ENCODE measurements around the gene PCBP3.

The PCBP3 gene

DNA sequence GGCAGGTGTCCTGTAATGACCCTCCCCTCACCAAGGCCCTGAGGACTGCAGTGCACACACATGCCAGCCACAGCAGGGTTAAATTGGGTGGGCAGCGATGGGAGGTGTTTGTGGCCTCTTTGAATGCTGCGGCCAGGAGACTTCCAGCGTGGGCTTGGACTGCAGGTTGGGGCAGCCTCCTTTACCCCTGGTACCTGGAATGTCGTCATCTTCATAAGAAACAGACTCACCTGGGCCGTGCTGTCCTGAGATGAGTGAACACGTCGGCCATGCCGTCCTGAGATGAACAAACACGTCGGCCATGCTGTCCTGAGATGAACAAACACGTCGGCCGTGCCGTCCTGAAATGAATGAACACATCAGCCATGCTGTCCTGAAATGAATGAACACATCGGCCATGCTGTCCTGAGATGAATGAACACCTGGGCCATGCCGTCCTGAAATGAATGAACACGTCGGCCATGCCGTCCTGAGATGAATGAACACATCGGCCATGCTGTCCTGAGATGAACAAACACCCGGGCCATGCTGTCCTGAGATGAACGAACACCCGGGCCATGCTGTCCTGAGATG, 288.0 kb downstream of the PCBP3 start:
- Mint-ChIP-seq H3K36me3 (no peaks in the 10 kb centered on the region), H3K27me3 (peaks cover 8% of the 10 kb centered on the region), H3K4me1 (no peaks in the 10 kb centered on the region), H3K27ac (no peak overlapping the region), H3K9me3 (no peaks in the 10 kb centered on the region), H3K4me3 (no peak overlapping the region)
- DNase-seq (ENCODE audit: low spot score in 2 of 2) (no peak), ATAC-seq (ENCODE audit: low read depth) (no peak)

DNA sequence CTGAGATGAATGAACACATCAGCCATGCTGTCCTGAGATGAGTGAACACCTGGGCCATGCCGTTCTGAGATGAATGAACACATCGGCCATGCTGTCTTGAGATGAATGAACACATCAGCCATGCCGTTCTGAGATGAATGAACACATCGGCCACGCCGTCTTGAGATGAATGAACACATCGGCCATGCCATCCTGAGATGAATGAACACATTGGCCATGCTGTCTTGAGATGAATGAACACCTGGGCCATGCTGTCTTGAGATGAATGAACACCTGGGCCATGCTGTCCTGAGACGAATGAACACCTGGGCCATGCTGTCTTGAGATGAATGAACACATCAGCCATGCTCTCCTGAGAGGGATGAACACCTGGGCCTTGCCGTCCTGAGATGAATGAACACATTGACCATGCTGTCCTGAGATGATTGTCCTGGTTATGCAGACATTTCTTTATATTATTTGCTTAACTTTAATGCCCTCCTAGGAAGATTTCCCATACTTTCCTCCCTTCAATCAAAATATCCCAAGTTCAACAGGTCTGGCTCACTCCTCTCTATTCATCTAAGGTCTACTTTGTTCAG, 289.5 kb downstream of the PCBP3 start:
- H3K27ac Mint-ChIP-seq, result no peak overlapping the region
- H3K27me3 Mint-ChIP-seq, result peaks cover 8% of the 10 kb centered on the region
- ATAC-seq (ENCODE audit: low read depth) (no peak), DNase-seq (ENCODE audit: low spot score in 2 of 2) (no peak)
- no peaks in the 10 kb centered on the region for H3K4me1 Mint-ChIP-seq
- peaks cover 4% of the 10 kb centered on the region for H3K36me3 Mint-ChIP-seq
- H3K9me3 Mint-ChIP-seq, result no peaks in the 10 kb centered on the region
- H3K4me3 Mint-ChIP-seq, result no peak overlapping the region

DNA sequence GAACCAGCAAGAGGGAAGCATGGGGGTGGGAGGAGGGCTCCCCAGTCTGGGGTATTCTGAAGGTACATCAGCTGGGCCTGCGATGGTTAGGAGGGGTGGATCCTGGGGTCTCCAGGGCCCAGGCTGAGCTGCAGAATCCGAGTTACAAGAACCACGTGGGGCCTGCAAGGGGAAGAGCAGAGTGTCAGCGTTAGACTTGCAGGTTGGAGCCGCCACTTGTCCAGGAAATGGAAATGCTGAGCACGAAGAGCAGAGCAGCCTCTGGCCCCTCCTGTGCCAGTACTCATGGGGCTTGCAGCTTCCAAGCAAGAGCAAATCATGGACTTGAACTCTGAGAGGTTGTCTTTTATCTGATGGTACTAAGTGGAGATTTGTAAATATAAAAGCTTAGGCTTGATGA, 290.6 kb downstream of the PCBP3 start:
- DNase-seq (ENCODE audit: low spot score in 2 of 2) (no peak), ATAC-seq (ENCODE audit: low read depth) (no peak)
- Mint-ChIP-seq H3K27ac (no peak overlapping the region), H3K36me3 (peaks cover 4% of the 10 kb centered on the region), H3K27me3 (peaks cover 8% of the 10 kb centered on the region), H3K4me1 (no peaks in the 10 kb centered on the region), H3K4me3 (no peak overlapping the region), H3K9me3 (no peaks in the 10 kb centered on the region)

DNA sequence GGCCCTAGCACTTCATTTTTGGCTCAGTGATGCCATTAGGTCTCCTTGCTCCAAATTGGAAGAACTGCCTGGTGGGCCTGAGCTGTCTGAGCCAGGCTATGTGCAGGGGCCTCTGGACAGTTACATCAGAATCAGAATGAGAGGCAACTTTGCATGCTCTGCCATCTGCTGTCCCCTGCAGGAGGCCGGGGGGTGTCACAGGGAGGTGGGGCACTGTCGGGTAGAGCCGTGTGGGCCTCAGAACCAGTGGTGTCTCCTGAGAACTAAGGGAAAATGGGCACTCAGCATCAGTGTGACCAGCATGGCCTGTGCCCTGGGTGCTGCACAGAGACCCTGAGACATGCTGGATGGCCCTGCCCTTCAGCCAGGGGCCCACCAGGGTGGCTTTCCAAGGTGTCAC, 291.0 kb downstream of the PCBP3 start:
- H3K27ac Mint-ChIP-seq, result no peak overlapping the region
- no peaks in the 10 kb centered on the region for H3K4me1 Mint-ChIP-seq
- H3K36me3 Mint-ChIP-seq, result peaks cover 4% of the 10 kb centered on the region
- H3K4me3 Mint-ChIP-seq, result no peak overlapping the region
- no peaks in the 10 kb centered on the region for H3K9me3 Mint-ChIP-seq
- peaks cover 8% of the 10 kb centered on the region for H3K27me3 Mint-ChIP-seq
- ATAC-seq (ENCODE audit: low read depth) (no peak), DNase-seq (ENCODE audit: low spot score in 2 of 2) (no peak)

DNA sequence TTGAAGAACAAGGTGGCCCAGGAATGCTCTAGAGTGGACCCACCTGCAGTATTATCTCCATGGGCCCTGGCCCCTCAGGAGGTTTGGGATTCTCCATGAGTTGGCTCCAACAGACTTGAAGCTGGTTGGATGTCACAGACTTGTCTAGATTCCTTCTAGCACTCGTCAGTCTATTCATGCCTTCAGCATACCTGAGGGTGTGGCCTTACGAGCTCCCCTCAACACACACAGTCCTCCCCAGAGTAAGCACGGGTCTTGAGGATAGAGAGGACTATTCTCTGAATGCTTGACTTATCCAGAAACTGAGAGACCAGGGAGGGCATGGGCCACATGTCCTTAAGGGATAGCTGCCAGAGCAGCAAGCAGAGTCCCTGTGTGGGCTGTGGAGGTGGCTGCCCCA, 292.1 kb downstream of the PCBP3 start:
- H3K4me1 Mint-ChIP-seq, result no peaks in the 10 kb centered on the region
- peaks cover 5% of the 10 kb centered on the region for H3K27me3 Mint-ChIP-seq
- no peak overlapping the region for H3K4me3 Mint-ChIP-seq
- H3K27ac Mint-ChIP-seq, result no peak overlapping the region
- no peak for ATAC-seq (ENCODE audit: low read depth)
- no peaks in the 10 kb centered on the region for H3K9me3 Mint-ChIP-seq
- no peak for DNase-seq (ENCODE audit: low spot score in 2 of 2)
- peaks cover 4% of the 10 kb centered on the region for H3K36me3 Mint-ChIP-seq

DNA sequence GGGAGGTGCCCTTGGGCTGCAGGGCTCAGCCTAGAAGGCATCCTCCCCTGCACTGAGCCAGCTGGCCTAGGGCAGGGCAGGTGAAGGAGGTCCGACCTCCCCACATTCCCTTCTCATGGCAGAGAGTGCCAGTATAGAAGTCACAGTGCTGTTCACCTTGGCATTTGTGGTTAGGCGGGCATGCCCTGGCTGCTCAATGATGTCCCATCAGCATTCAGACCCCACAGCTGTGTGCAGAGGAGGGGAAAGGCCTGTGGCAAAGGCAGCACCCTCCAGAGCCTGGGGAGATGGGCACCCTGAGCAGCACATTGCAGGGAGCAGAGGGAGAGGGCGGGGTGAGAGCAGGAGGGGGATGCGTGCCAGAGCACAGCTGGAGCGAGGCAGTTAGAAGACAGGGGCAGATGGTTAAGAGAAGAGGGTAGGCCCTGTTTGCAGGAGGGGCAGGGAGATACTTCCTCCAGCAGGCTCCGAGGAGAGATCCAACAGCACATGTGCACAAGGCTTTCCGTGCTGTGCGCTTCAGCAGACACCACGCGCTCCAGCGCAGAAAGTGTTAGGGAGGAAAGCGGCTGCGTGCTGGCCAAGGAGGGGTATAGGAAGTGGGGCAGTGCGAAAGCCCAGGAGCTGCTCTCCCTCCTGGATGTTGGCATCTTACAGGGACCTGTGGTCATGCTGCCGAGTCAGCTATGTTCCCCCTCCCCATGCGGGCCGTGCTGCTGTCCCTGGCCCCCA, 294.4 kb downstream of the PCBP3 start:
- Mint-ChIP-seq H3K27ac (no peak overlapping the region), H3K36me3 (peaks cover 4% of the 10 kb centered on the region), H3K4me3 (no peak overlapping the region), H3K27me3 (peaks cover 5% of the 10 kb centered on the region), H3K9me3 (no peaks in the 10 kb centered on the region), H3K4me1 (no peaks in the 10 kb centered on the region)
- no peak for DNase-seq (ENCODE audit: low spot score in 2 of 2)
- no peak for ATAC-seq (ENCODE audit: low read depth)

DNA sequence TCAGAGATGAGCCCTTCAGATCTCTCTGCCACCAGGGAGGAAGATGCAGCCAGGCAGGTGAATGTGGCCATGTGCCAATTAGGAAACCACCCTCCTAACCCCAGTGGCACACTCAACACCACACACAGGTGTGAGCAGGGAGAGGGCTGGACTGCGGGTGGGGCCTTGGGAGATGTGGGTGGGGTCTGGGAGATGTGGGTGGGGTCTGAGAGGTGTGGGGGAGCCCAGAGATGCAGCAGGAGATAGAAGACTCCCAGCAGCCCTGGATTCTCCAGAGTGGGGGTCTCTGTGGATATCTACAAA, 294.9 kb downstream of the PCBP3 start:
- H3K27ac Mint-ChIP-seq, result no peak overlapping the region
- no peak overlapping the region for H3K4me3 Mint-ChIP-seq
- peaks cover under 1% of the 10 kb centered on the region for H3K9me3 Mint-ChIP-seq
- H3K4me1 Mint-ChIP-seq, result no peaks in the 10 kb centered on the region
- no peak for DNase-seq (ENCODE audit: low spot score in 2 of 2)
- peaks cover 5% of the 10 kb centered on the region for H3K36me3 Mint-ChIP-seq
- ATAC-seq (ENCODE audit: low read depth), result no peak
- no peaks in the 10 kb centered on the region for H3K27me3 Mint-ChIP-seq

DNA sequence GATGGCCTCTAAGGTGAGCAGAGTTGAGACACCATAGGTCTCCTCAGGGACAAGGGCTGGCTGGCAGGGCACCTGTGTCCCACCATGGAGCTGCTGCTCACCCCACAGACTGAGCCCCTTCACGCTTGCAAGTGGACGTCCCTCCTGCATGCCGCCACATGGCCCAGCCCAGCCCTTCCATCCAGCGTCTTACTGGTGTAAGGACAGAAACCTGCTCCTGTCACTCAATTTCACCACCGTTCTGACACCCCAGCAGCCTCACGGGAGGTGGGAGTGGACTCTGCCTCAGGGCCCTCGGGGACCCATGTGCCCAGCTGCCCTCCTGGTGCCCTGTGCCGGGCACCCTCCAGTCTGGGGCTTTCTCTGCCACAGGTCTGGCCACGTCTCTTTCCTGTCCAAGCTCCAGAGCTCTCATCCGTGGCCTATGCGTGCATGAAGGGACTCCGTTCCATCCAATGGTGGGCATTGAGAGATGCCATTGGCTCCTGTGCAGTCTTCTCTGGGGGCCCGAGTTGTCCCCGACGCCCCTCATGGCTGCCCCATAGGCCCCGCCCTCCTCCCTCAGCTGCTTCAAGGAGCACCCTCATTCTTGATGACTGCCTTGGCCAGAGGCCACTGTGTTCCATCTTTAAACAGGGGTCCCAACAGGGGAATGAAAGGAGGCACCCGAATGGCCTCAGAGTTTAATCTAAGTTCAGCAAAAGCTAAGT, 295.4 kb downstream of the PCBP3 start:
- DNase-seq (ENCODE audit: low spot score in 2 of 2) (no peak), ATAC-seq (ENCODE audit: low read depth) (no peak)
- H3K4me1 Mint-ChIP-seq, result no peaks in the 10 kb centered on the region
- H3K4me3 Mint-ChIP-seq, result no peak overlapping the region
- H3K27ac Mint-ChIP-seq, result no peak overlapping the region
- no peaks in the 10 kb centered on the region for H3K27me3 Mint-ChIP-seq
- peaks cover 7% of the 10 kb centered on the region for H3K36me3 Mint-ChIP-seq
- peaks cover 3% of the 10 kb centered on the region for H3K9me3 Mint-ChIP-seq

DNA sequence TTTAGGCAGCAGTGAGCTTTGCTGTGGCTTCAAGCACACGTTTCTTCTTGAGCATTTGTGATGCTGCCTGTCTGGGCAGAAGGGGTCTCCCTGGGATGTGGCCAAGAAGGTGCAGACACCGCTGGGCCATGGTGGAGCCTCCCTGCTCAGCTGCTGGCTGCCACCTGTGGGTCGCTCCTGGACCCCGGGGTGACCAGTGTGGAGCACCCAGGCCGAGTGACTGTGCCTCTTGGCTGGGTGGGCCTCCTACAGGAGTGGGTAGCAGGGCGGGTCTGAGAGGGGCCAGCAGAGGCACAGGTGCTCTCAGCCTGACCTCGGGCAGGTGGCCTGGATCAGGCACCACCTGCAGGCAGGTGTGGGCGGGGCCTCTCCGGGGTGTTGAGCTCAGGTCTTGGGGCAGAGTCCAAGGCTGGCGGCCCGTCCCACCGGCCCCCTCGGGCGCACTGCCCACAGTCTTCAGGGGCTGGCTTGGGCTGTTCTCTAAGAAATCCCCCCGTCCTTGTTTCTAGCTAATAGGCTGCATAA, 296.1 kb downstream of the PCBP3 start:
- Mint-ChIP-seq H3K4me3 (no peak overlapping the region), H3K27ac (no peak overlapping the region), H3K9me3 (peaks cover 3% of the 10 kb centered on the region), H3K27me3 (no peaks in the 10 kb centered on the region), H3K36me3 (peaks cover 7% of the 10 kb centered on the region), H3K4me1 (no peaks in the 10 kb centered on the region)
- DNase-seq (ENCODE audit: low spot score in 2 of 2) (no peak), ATAC-seq (ENCODE audit: low read depth) (no peak)

DNA sequence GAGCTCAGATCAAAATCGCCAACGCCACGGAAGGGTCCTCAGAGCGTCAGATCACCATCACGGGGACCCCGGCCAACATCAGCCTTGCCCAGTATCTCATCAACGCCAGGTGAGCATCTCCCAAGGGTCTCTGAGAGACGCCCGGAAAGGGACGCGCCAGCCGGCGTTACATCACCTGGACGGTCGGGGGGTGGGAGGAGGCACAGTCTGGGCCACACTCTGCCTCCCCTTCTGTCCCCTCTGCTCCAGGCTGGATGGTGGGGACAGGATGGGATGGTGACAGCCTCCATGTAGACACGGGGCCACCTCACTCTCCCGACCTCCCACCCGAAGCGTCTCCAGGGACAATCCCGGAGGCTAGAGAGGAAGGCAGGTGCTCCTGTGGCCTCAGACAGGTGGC, 296.6 kb downstream of the PCBP3 start:
- H3K9me3 Mint-ChIP-seq, result peaks cover 3% of the 10 kb centered on the region
- no peak for DNase-seq (ENCODE audit: low spot score in 2 of 2)
- no peaks in the 10 kb centered on the region for H3K27me3 Mint-ChIP-seq
- no peak for ATAC-seq (ENCODE audit: low read depth)
- H3K4me3 Mint-ChIP-seq, result no peak overlapping the region
- peaks cover 7% of the 10 kb centered on the region for H3K36me3 Mint-ChIP-seq
- H3K4me1 Mint-ChIP-seq, result no peaks in the 10 kb centered on the region
- no peak overlapping the region for H3K27ac Mint-ChIP-seq

DNA sequence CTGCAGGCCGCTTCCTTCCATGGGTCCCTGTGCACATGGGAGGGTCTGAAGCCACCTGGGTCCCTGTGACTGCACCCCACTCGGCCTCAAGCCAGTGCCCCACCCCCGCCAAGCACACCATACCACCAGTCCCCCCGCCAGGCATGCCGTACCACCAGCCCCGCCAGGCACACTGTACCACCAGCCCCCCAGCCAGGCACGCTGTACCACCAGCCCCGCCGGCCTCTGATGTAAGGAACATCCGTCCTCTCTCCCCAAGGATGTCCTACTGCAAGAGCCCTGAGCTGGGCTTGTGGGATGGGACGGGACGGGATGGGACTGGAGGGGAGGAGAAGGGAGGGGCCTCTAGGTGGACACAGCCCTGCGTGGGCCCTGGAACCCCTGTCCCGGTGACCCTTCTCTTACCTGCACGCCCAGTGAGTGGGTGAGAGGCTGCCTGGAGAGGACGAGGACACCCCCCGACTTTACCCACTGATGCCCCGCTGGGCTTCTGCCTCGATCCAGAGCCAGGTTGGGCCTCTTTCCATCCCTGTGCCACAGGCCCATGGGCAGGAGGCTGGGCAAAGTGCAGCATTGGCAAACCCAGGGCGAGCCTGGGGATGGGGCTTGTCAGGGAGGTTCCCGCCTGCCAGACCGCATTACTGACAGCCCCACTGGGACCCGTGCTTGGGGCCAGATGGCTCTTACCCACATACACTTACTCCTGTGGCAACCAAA, 297.3 kb downstream of the PCBP3 start:
- no peaks in the 10 kb centered on the region for H3K4me1 Mint-ChIP-seq

DNA sequence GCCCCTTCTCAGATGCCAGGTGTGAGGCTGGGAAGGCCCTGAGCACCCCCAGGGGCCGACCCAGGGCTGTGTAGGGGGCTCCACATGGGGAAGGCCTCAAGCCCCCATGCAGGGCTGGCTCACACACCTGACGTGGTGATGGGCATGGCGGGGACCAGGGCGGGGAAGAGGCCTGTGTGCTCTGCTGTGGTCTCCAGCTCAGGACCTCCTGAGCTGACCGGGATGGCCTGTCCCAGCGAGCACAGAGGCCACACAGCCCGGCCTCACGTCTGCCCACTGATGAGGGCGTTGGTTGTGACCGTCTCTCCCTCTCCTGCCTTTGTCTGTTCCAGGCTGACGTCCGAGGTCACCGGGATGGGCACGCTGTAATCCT, 297.8 kb downstream of the PCBP3 start:
- Mint-ChIP-seq H3K36me3 (peaks cover 7% of the 10 kb centered on the region), H3K4me3 (no peak overlapping the region), H3K9me3 (peaks cover 3% of the 10 kb centered on the region), H3K27me3 (no peaks in the 10 kb centered on the region), H3K4me1 (no peaks in the 10 kb centered on the region), H3K27ac (no peak overlapping the region)
- DNase-seq (ENCODE audit: low spot score in 2 of 2) (no peak), ATAC-seq (ENCODE audit: low read depth) (no peak)

More for the DNA sequence above, 297.3 kb downstream of the PCBP3 start:
- H3K36me3 Mint-ChIP-seq, result peaks cover 7% of the 10 kb centered on the region
- no peak overlapping the region for H3K4me3 Mint-ChIP-seq
- ATAC-seq (ENCODE audit: low read depth) (no peak), DNase-seq (ENCODE audit: low spot score in 2 of 2) (no peak)
- no peak overlapping the region for H3K27ac Mint-ChIP-seq
- no peaks in the 10 kb centered on the region for H3K27me3 Mint-ChIP-seq
- H3K9me3 Mint-ChIP-seq, result peaks cover 3% of the 10 kb centered on the region

DNA sequence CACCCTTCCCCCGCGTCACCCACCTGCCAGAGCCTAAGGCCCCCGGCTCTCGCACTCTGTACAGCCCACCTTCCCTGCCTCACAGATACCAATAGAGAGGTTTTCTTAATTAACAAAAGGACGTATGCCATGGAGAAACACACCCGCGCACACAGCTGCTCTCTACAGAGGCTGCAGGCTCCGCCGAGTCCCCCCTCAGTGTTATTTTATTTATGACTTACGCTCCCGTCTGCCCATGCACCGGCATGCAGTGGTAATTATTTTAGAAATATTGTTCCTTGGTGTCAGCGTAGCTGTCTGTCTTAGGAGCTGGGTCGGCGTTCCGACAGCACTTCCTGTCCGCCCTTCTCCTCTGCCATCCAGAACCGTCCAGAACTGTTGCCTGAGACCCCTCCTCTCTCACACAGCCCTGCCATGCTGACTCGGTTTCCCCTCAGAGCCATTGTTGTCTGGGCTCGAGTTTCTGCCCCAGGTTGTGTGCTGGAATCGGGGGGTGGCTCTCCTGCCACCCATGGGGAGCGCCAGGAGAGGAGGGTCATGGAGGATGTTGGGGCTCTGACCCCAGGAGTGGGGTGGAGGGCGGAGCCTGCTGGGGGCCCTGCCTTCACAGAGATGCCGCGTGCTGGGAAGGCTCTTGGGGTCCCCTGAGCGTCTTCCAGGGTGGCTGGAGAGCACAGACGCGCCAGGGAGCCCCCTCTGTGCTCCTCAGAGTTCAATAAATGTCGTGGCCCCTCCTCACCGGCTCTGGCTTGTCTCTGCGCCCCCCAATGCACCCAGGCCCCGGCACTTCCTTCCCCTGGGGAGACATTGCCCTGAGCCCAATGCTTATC, 298.4 kb downstream of the PCBP3 start:
- DNase-seq (ENCODE audit: low spot score in 2 of 2), result no peak
- Mint-ChIP-seq H3K27ac (no peak overlapping the region), H3K4me3 (no peak overlapping the region), H3K36me3 (peaks cover 7% of the 10 kb centered on the region), H3K27me3 (no peaks in the 10 kb centered on the region), H3K4me1 (no peaks in the 10 kb centered on the region), H3K9me3 (peaks cover 3% of the 10 kb centered on the region)
- ATAC-seq (ENCODE audit: low read depth), result no peak

Measured in memory B cell (primary cell).